Left lung (tissue), 10 donors: Measurements from ENCODE around the gene SPOCK1. TPM values are rescaled to one million over a fixed set of nuclear protein-coding genes. Genes with fewer than 3 reads are reported as not detected.

Experiments used
- ATAC-seq: fragments of 200-7000 bp; cut with Tn5 transposase; one replicate; pipeline ENCODE4 v1.9.1; 2020; ENCODE audit warnings: moderate library complexity
- DNase-seq, 4 donors: peaks; one replicate each; pipeline ENCODE4 v3.0.0-alpha.2; 2013 to 2020
- H3K27ac ChIP-seq, 2 donors: fragments of 200-600 bp; sonication (generic) in 1 of 2; one replicate each; pipeline versions ENCODE4 v1.5.0 to v1.8.0; 2020 to 2021
- H3K27me3 ChIP-seq, 2 donors: fragments of 200-600 bp; sonication (generic) in 1 of 2; one replicate each; pipeline versions ENCODE4 v1.5.0 to v1.8.0; 2020 to 2021
- H3K36me3 ChIP-seq, 2 donors: fragments of 200-600 bp; sonication (generic) in 1 of 2; one replicate each; pipeline versions ENCODE4 v1.5.0 to v1.8.0; 2020 to 2021
- H3K4me1 ChIP-seq, 2 donors: fragments of 200-600 bp; one replicate each; pipeline ENCODE4 v1.8.0; 2021
- H3K4me3 ChIP-seq, 2 donors: fragments of 200-600 bp; sonication (generic) in 1 of 2; one replicate each; pipeline versions ENCODE4 v1.5.0 to v1.8.0; 2020 to 2021; ENCODE audit warnings: mild to moderate bottlenecking in 1 of 2
- H3K9me3 ChIP-seq, 2 donors: fragments of 200-600 bp; sonication (generic) in 1 of 2; one replicate each; pipeline versions ENCODE4 v1.5.0 to v1.8.0; 2020 to 2021
- CTCF ChIP-seq, 2 donors: fragments of 200-600 bp; sonication (generic) in 1 of 2; IDR thresholded peaks; one replicate each; pipeline versions ENCODE4 v1.5.0 to v1.8.0; 2021; ENCODE audit warnings: antibody characterized with exemption in 2 of 2
- intact Hi-C, 2 donors: fragments of 100-400 bp; cut with DNase I; formaldehyde crosslinking; loops; one replicate each; pipeline versions ENCODE4 v1.11.2 to v1.14.2; 2022
- polyA plus RNA-seq, 6 donors: library from polyadenylated mRNA; unstranded; fragments of 120-200 nt; gene quantifications; one replicate each; pipeline ENCODE4 v1.2.1, GENCODE V29; 2013; ENCODE audit not compliant: insufficient read length in 6 of 6
- total RNA-seq, 2 donors: library from RNA; stranded (reverse); fragmentation: NEBNext Ultra II Directional; extraction: Animal tissue kit (Norgen Biotek cat#: 25700); gene quantifications; one replicate each; pipeline ENCODE4 v1.2.1, GENCODE V29; 2021
- donor health status: DM: no; HTN: yes; CAD: no.
- donor health status: DM: no; HTN: no; CAD: no.

SPOCK1 gene
- total and polyA plus RNA-seq, 8 donors: 0.43 to 7.6 (median 0.73) TPM

DNA sequence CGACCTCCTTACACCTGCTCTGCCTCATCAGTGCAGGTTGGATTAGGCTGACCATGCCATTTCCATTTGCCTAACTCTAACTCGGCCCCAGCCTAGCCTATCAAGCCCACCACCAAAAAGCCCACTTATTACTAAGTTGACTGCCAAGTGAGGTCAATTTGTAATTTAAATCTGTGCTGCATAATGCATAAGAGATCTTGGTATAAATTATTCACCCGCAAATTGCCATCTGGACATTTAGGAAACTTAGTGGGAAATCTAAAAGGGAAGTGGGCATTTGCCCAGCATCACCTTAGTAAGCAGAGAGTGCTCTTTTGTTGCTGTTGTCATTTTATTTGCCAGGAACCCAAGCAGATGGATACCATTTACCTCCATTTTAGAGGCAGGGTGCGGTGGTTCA, 143.0 kb downstream of the SPOCK1 start:
- H3K27ac ChIP-seq: no peak overlapping the region
- no peak for TF ChIP-seq CTCF (IDR thresholded peaks at IDR 0.05)
- H3K9me3 ChIP-seq: no peaks in the 10 kb centered on the region
- H3K27me3 ChIP-seq: peaks cover 2 to 38% of the 10 kb centered on the region in 2 donors
- H3K4me1 ChIP-seq: no peaks in the 10 kb centered on the region
- DNase-seq: no peak
- no peak for ATAC-seq
- no peak overlapping the region for H3K4me3 ChIP-seq
- intact Hi-C loops: no loop called here
- H3K36me3 ChIP-seq: no peaks in the 10 kb centered on the region

DNA sequence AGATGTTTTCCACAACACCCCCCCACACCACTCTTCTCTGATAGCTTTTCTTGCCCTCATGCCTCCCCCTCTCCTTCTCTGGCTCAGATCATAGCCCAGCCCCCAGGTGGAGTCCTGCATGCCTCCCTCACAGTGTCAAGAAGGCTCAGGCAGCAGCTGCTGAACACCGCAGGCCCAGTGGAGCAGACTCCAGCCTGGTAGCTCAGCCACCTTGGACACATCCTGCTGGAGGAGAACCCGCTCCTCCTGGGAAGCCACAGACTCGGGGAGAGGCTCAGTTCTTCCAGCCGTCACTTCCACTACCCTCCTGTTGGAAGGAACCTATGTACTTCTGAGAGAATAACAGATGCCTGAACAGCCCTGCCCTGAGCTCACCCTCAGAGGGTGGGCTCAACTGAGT, 143.4 kb downstream of the SPOCK1 start:
- no peak for TF ChIP-seq CTCF (IDR thresholded peaks at IDR 0.05)
- DNase-seq (no peak), ATAC-seq (no peak)
- Histone ChIP-seq H3K4me3 (no peak overlapping the region), H3K27ac (no peak overlapping the region), H3K4me1 (no peaks in the 10 kb centered on the region), H3K9me3 (no peaks in the 10 kb centered on the region), H3K27me3 (peaks cover 0 to 38% of the 10 kb centered on the region in 2 donors), H3K36me3 (no peaks in the 10 kb centered on the region)
- intact Hi-C loops: no loop called here

DNA sequence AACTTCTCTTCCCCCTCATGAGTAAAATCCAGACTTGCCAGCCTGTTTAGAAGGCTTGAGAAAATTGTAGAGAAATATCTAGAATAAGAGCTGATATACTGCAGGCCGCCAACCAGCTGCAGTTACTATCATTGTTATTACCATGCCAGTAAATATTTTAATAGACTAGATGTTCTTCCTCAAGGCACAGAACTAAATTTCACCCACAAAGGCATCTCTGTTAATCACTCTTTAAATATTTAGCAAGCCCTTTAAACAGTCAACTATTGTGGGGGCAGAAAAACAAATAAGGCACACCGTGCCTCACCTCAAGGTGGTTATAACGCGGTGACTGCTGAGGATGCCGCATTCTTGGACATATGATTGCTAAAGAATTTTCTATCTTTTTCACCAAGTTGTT, 147.0 kb downstream of the SPOCK1 start:
- DNase-seq (no peak), ATAC-seq (no peak)
- Histone ChIP-seq H3K27me3 (peaks cover 0 to 28% of the 10 kb centered on the region in 2 donors), H3K9me3 (no peaks in the 10 kb centered on the region), H3K27ac (no peak overlapping the region), H3K4me3 (no peak overlapping the region), H3K4me1 (no peaks in the 10 kb centered on the region), H3K36me3 (no peaks in the 10 kb centered on the region)
- intact Hi-C loops: no loop called here
- no peak for TF ChIP-seq CTCF (IDR thresholded peaks at IDR 0.05)

- Histone ChIP-seq H3K27me3 (peaks cover 0 to 26% of the 10 kb centered on the region in 2 donors), H3K27ac (no peak overlapping the region)
Observed at GRCh38 chr5:137350791-137351190, 148.3 kb downstream of the SPOCK1 start.

GRCh38 chr5:137348759-137349158, 150.4 kb downstream of the SPOCK1 start:
- Histone ChIP-seq H3K4me3 (no peak overlapping the region), H3K27me3 (peaks cover 0 to 9% of the 10 kb centered on the region in 2 donors), H3K27ac (no peak overlapping the region), H3K4me1 (no peaks in the 10 kb centered on the region), H3K9me3 (no peaks in the 10 kb centered on the region), H3K36me3 (no peaks in the 10 kb centered on the region)
- DNase-seq (no peak), ATAC-seq (no peak)
- intact Hi-C loops: no loop called here
- TF ChIP-seq CTCF (IDR thresholded peaks at IDR 0.05): no peak

More at GRCh38 chr5:137350791-137351190, 148.3 kb downstream of the SPOCK1 start:
- TF ChIP-seq CTCF (IDR thresholded peaks at IDR 0.05): no peak
- DNase-seq (no peak), ATAC-seq (no peak)
- Histone ChIP-seq H3K4me1 (no peaks in the 10 kb centered on the region), H3K36me3 (no peaks in the 10 kb centered on the region), H3K9me3 (no peaks in the 10 kb centered on the region), H3K4me3 (no peak overlapping the region)
- intact Hi-C loops: no loop called here
